Metanephros (tissue), 1 donor: ENCODE data around the gene TMEM270. TPM values are rescaled to one million over a fixed set of nuclear protein-coding genes. Genes with fewer than 3 reads are reported as not detected.

ENCODE experiments used
- total RNA-seq: library from RNA; depleted of rRNA; stranded (reverse); fragments of >200 nt; gene quantifications from one replicate; pipeline ENCODE4 v1.2.3, GENCODE V29; 2014

TMEM270 gene, protein sequence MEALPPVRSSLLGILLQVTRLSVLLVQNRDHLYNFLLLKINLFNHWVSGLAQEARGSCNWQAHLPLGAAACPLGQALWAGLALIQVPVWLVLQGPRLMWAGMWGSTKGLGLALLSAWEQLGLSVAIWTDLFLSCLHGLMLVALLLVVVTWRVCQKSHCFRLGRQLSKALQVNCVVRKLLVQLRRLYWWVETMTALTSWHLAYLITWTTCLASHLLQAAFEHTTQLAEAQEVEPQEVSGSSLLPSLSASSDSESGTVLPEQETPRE
- total RNA-seq: not detected

DNA sequence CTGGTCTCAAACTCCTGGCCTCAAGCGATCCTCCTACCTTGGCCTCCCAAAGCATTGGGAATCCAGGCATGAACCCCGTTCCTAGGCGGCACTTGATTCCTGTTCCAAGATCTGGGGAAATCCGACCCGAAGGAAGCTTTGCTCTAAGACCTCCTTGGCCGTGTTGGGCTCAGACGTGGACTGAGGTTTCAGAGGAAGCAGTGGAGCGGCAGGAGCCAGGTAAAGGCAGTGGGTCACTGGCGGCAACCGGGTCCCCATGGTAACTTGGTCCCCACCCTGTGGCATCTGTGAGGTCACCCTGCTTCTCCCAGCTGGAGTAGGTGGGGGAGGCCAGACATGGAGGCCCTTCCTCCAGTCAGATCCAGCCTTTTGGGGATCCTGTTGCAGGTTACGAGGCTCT, at the start of gene TMEM270:
TSS of gene TMEM270 (plus strand) at position 301 of the 400 bp plus-strand sequence. CDS start at position 337, 36 bp downstream.

DNA sequence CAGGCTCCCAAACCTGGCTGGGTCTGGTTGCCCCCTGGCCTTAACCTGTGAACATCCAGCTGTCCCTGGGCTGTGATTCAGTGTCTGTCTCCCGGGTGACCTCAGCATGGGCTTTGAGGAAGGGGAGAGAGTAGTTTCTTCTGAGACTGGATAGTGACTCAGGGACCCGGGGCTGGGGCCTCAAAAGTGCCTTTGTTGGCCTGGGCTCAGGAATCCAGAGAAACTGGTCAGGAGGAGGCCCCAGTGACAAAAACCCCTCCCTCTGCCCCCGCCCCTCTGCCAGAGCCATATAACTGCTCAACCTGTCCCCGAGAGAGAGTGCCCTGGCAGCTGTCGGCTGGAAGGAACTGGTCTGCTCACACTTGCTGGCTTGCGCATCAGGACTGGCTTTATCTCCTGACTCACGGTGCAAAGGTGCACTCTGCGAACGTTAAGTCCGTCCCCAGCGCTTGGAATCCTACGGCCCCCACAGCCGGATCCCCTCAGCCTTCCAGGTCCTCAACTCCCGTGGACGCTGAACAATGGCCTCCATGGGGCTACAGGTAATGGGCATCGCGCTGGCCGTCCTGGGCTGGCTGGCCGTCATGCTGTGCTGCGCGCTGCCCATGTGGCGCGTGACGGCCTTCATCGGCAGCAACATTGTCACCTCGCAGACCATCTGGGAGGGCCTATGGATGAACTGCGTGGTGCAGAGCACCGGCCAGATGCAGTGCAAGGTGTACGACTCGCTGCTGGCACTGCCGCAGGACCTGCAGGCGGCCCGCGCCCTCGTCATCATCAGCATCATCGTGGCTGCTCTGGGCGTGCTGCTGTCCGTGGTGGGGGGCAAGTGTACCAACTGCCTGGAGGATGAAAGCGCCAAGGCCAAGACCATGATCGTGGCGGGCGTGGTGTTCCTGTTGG, 30.0 kb upstream of the TMEM270 start, which contains the start of gene CLDN4:
TSS of gene CLDN4 (plus strand) at position 316 of the 903 bp plus-strand sequence. CDS start at position 522, 206 bp downstream.

DNA sequence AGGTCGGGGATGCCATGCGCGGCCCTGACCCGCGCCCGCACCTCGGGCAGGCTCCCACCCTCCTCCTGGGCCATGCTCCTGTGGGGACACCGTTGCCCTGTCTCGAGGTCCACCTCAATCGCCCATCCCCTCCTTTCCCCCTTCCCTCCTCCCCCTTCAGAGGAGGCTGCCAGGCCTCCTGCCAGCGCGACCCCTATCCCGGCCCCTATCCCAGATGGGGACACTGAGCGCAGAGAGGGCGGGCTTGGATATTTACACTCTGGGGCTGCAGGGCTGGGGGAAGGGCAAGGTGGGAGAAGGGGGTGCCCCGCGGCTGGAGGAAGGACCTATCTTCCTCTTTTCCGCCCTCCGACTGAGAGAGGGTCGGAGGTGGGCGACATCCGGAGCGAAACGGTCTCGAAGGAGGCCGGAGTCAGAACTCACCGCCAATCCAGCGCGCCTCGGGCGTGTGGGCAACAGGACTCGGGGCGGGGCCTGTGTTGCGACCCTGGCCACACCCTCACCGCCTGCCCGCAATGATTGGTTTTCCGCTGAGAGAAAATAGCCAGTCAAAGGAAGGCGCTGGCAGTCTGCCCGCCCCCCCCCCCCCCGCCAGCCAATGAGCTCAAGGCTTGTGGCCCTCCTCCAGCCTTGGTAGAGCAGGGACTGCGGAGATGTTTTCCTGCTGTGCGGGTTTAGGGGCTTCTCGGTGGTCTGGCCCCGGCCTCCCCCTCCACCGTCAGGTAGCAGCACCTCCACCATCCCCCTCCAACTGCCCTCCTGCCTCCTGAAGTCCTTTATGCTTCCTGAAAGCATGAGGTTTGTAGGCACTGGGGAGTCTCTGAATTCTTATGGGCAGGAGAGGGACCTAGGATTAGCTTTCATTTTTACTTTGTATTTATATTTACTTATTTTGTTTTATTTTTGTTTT, 18.6 kb upstream of the TMEM270 start, which contains the start of gene METTL27:
TSS of gene METTL27 (minus strand) at position 450 of the 910 bp plus-strand sequence. CDS start at position 74, 376 bp downstream.

Other genes starting within 250 kb of the TMEM270 start
- gene MLXIPL, start 236.6 kb upstream of the TMEM270 start, total RNA-seq: 9.3 TPM
- gene VPS37D, start 193.3 kb upstream of the TMEM270 start, total RNA-seq: 18.6 TPM
- gene DNAJC30, start 177.7 kb upstream of the TMEM270 start, total RNA-seq: 7.5 TPM
- 42.8 TPM for gene BUD23, start 177.6 kb upstream of the TMEM270 start, total RNA-seq
- 12.7 TPM for gene STX1A, start 141.5 kb upstream of the TMEM270 start, total RNA-seq
- 38.5 TPM for gene ABHD11, start 122.4 kb upstream of the TMEM270 start, total RNA-seq
- 79.3 TPM for gene CLDN3, start 90.9 kb upstream of the TMEM270 start, total RNA-seq
- gene CLDN4, start 30.2 kb upstream of the TMEM270 start, total RNA-seq: 132 TPM
- gene METTL27, start 18.6 kb upstream of the TMEM270 start, total RNA-seq: 19.3 TPM
- gene ELN, start 167.0 kb downstream of the TMEM270 start, total RNA-seq: 108 TPM
- gene LIMK1, start 222.6 kb downstream of the TMEM270 start, total RNA-seq: 16.5 TPM